Peyer's patch (tissue), 4 donors: ENCODE data around the gene CMTM8.

Experiments
- CTCF ChIP-seq, 6 experiments: fragments of 450-650 bp in 4 of 6; fragments of 200-600 bp in 2 of 6; sonication (generic) in 1 of 6; IDR thresholded peaks; one replicate each; pipeline ENCODE4 v1.5.1; 2017 to 2019; ENCODE audit warnings: antibody characterized with exemption in 6 of 6, mild to moderate bottlenecking in 3 of 6, moderate library complexity in 1 of 6
- POLR2A ChIP-seq, 2 donors: fragments of 450-650 bp; IDR thresholded peaks; one replicate each; pipeline ENCODE4 v1.5.1; 2017; ENCODE audit warnings: antibody characterized with exemption in 2 of 2, mild to moderate bottlenecking in 2 of 2, moderate library complexity in 2 of 2

- TF ChIP-seq CTCF (IDR thresholded peaks at IDR 0.05) (no peak), POLR2A (IDR thresholded peaks at IDR 0.05) (no peak)
Observed at GRCh38 chr3:32307591-32307990, 69.1 kb downstream of the CMTM8 start.
